Fibroblast of skin of left biceps (primary cell): Measurements from ENCODE around the gene HPCA.

Experiments used
- DNase-seq, 2 experiments: peaks; one replicate each; pipeline ENCODE4 v3.0.0-alpha.2; 2013; ENCODE audit warnings: low read depth in 2 of 2

The HPCA gene

GRCh38 chr1:32886004-32886827, at the start of gene HPCA:
Gene HPCA (plus strand): TSS chr1:32886491. CDS start chr1:32888899, 2,408 bp downstream.
- no peak for DNase-seq

- no peak for DNase-seq
Measured at GRCh38 chr1:32848354-32849063, 37.8 kb upstream of the HPCA start.

- DNase-seq = no peak
Measured at GRCh38 chr1:32855861-32856617, 30.3 kb upstream of the HPCA start.

GRCh38 chr1:32858136-32858535, 28.2 kb upstream of the HPCA start:
- no peak for DNase-seq

- DNase-seq = no peak
Measured at GRCh38 chr1:32858791-32859190, 27.5 kb upstream of the HPCA start.

GRCh38 chr1:32859915-32860314, 26.4 kb upstream of the HPCA start:
- DNase-seq = no peak

GRCh38 chr1:32860566-32860965, 25.7 kb upstream of the HPCA start:
- no peak for DNase-seq

GRCh38 chr1:32861904-32862695, 24.2 kb upstream of the HPCA start:
- DNase-seq = no peak

- no peak for DNase-seq
Measured at GRCh38 chr1:32863218-32863880, 22.9 kb upstream of the HPCA start.

- DNase-seq = no peak
Measured at GRCh38 chr1:32863881-32864245, 22.4 kb upstream of the HPCA start.

GRCh38 chr1:32864375-32865019, 21.8 kb upstream of the HPCA start:
- DNase-seq = no peak

- no peak for DNase-seq
Measured at GRCh38 chr1:32865639-32866405, 20.5 kb upstream of the HPCA start.

GRCh38 chr1:32867151-32867550, 19.1 kb upstream of the HPCA start:
- no peak for DNase-seq

- no peak for DNase-seq
Measured at GRCh38 chr1:32867671-32868070, 18.6 kb upstream of the HPCA start.

GRCh38 chr1:32868085-32868484, 18.2 kb upstream of the HPCA start:
- no peak for DNase-seq

GRCh38 chr1:32868806-32869455, 17.4 kb upstream of the HPCA start:
- no peak for DNase-seq

- DNase-seq = no peak
Measured at GRCh38 chr1:32869923-32870614, 16.2 kb upstream of the HPCA start.

- DNase-seq = no peak
Measured at GRCh38 chr1:32870615-32871363, 15.5 kb upstream of the HPCA start, which contains the start of gene FNDC5. Gene FNDC5 (minus strand): TSS chr1:32870912.
